ENCODE data around the gene DSC1. TPM values are rescaled to one million over a fixed set of nuclear protein-coding genes. Genes with fewer than 3 reads are reported as not detected.
A peak's percentile ranks its signal among the peaks of the same experiment; 100 is the strongest.

The DSC1 gene
- total and polyA plus RNA-seq, 2 of the 13 experiments (the other 11 are each of a cell fraction or from before 2014, with no cell fraction given) = not detected

- TF ChIP-seq ZNF770 (CRISPR knock-in tag; IDR thresholded peaks at IDR 0.05) (no peak; the same call in 1 of the 2 replicates), ZBTB7A (CRISPR knock-in tag; IDR thresholded peaks at IDR 0.05) (no peak), ZBTB43 (CRISPR knock-in tag; conservative IDR thresholded peaks at IDR 0.05) (no peak), ZBTB33 (CRISPR knock-in tag; IDR thresholded peaks at IDR 0.05) (no peak), THAP7 (CRISPR knock-in tag; IDR thresholded peaks at IDR 0.05) (no peak), CHCHD3 (CRISPR knock-in tag; IDR thresholded peaks at IDR 0.05) (no peak), SMYD3 (CRISPR knock-in tag; IDR thresholded peaks at IDR 0.05) (no peak), FOXK2 (IDR thresholded peaks at IDR 0.05) (no peak), GPBP1L1 (CRISPR knock-in tag; IDR thresholded peaks at IDR 0.05) (no peak), HOXA7 (CRISPR knock-in tag; IDR thresholded peaks at IDR 0.05) (no peak), ZNF276 (CRISPR knock-in tag; IDR thresholded peaks at IDR 0.05; ENCODE audit: low read depth) (0 out of 2 replicates have a peak, but pooled peaks have one; percentile 37), ZNF850 (CRISPR knock-in tag; conservative IDR thresholded peaks at IDR 0.05) (0 out of 2 replicates have a peak, but pooled peaks have one; percentile 21), KLF16 (CRISPR knock-in tag; IDR thresholded peaks at IDR 0.05) (no peak), DZIP1 (CRISPR knock-in tag; IDR thresholded peaks at IDR 0.05) (no peak), ATM (IDR thresholded peaks at IDR 0.05; ENCODE audit: borderline replicate concordance) (no peak), HNRNPL (IDR thresholded peaks at IDR 0.05; ENCODE audit: low read depth, low read length) (no peak)
Measured at GRCh38 chr18:31101183-31102024, 61.3 kb downstream of the DSC1 start (continued).

Measured in HepG2 (cell line).